Activated naive CD8-positive, alpha-beta T cell treated with anti-CD3 and anti-CD28 coated beads, Interleukin-2, amount 10 ng/mL, durations not matched to agents 7 days and 5 days (primary cell): ENCODE data around the gene SWAP70. TPM values are rescaled to one million over a fixed set of nuclear protein-coding genes. Genes with fewer than 3 reads are reported as not detected.

Experiments
- ATAC-seq: fragments of 150-1000 bp; cut with Tn5 transposase; one replicate; pipeline ENCODE4 v1.10.0; 2021; ENCODE audit warnings: low read depth, moderate library complexity
- POLR2A ChIA-PET: fragments of 350-600 bp; sonication (Branson Sonifier 250); formaldehyde crosslinking; loops from one replicate; lab custom pipeline; 2021; ENCODE audit warnings: antibody characterized with exemption; lab: Charles Lee
- DNase-seq: peaks from one replicate; pipeline ENCODE4 v3.0.0; 2021
- H3K27ac Mint-ChIP-seq: one replicate; pipeline ENCODE4 v1.8.0; 2022; ENCODE audit warnings: mild to moderate bottlenecking, mixed read lengths
- H3K27me3 Mint-ChIP-seq: one replicate; pipeline ENCODE4 v1.8.0; 2022; ENCODE audit warnings: mild to moderate bottlenecking, moderate library complexity, mixed read lengths
- H3K36me3 Mint-ChIP-seq: one replicate; pipeline ENCODE4 v1.8.0; 2021; ENCODE audit warnings: mild to moderate bottlenecking, mixed read lengths
- H3K4me1 Mint-ChIP-seq: one replicate; pipeline ENCODE4 v1.8.0; 2021; ENCODE audit warnings: mixed read lengths
- H3K4me3 Mint-ChIP-seq: one replicate; pipeline ENCODE4 v1.8.0; 2022; ENCODE audit warnings: mild to moderate bottlenecking, moderate library complexity, mixed read lengths
- H3K9me3 Mint-ChIP-seq: one replicate; pipeline ENCODE4 v1.8.0; 2021; ENCODE audit warnings: mixed read lengths
- total RNA-seq, 2 experiments: library from RNA; stranded (reverse); gene quantifications; one replicate each; pipeline ENCODE4 v1.2.3, GENCODE V29; 2021

The SWAP70 gene
- total RNA-seq, 2 experiments from 2014 or later, result 9.4 to 10.6 TPM

DNA sequence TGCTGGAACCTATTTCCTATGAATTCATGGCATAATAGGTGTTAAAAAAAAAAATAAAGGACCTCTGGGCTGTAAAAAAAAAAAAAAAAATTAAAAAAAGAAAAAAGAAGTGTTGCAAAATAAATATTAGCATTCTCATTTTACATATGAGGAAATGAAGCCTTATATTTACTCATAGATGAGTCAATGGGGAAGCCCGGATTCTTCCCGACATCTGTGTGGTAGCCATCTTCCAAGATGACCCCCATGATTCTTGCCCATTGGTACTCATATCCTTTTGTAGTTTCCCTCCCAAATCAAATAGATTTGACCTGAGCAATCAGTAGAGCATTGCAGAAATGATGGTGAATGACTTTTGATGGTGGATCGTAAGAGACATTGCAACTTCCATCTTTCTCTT is 3.0 kb upstream of the SWAP70 start:
- H3K36me3 Mint-ChIP-seq, result peaks cover 4% of the 10 kb centered on the region
- no peak for DNase-seq
- H3K4me1 Mint-ChIP-seq, result peaks cover 15% of the 10 kb centered on the region
- H3K9me3 Mint-ChIP-seq, result peaks cover 3% of the 10 kb centered on the region
- H3K4me3 Mint-ChIP-seq, result no peak overlapping the region
- POLR2A ChIA-PET, result no interaction called here
- peaks cover 31% of the 10 kb centered on the region for H3K27me3 Mint-ChIP-seq
- H3K27ac Mint-ChIP-seq, result no peak overlapping the region
- ATAC-seq, result no peak

DNA sequence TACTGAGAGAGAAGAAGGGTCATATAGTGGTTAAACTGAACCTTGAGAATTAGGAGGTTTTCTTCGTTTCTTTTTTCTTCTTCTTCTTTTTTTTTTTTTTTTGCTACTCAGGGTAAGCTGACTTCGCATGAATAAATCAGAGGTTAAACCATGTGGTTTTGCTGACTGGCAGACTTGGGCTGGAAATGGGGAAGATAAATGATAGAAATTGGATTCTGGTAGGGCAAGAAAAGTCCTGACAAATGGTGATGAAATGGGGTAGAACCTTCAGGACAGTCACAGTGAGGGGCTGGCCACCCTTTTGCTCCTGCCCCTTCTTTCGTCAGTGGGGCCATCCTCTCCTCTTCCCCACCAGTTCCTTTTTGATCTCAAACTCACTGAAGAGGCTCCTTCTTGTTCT is 1.6 kb upstream of the SWAP70 start:
- no peak for DNase-seq
- peaks cover 9% of the 10 kb centered on the region for H3K36me3 Mint-ChIP-seq
- ATAC-seq, result no peak
- no peak overlapping the region for H3K4me3 Mint-ChIP-seq
- peaks cover 8% of the 10 kb centered on the region for H3K9me3 Mint-ChIP-seq
- H3K27me3 Mint-ChIP-seq, result peaks cover 31% of the 10 kb centered on the region
- peaks cover 15% of the 10 kb centered on the region for H3K4me1 Mint-ChIP-seq
- H3K27ac Mint-ChIP-seq, result no peak overlapping the region
- POLR2A ChIA-PET, result no interaction called here

DNA sequence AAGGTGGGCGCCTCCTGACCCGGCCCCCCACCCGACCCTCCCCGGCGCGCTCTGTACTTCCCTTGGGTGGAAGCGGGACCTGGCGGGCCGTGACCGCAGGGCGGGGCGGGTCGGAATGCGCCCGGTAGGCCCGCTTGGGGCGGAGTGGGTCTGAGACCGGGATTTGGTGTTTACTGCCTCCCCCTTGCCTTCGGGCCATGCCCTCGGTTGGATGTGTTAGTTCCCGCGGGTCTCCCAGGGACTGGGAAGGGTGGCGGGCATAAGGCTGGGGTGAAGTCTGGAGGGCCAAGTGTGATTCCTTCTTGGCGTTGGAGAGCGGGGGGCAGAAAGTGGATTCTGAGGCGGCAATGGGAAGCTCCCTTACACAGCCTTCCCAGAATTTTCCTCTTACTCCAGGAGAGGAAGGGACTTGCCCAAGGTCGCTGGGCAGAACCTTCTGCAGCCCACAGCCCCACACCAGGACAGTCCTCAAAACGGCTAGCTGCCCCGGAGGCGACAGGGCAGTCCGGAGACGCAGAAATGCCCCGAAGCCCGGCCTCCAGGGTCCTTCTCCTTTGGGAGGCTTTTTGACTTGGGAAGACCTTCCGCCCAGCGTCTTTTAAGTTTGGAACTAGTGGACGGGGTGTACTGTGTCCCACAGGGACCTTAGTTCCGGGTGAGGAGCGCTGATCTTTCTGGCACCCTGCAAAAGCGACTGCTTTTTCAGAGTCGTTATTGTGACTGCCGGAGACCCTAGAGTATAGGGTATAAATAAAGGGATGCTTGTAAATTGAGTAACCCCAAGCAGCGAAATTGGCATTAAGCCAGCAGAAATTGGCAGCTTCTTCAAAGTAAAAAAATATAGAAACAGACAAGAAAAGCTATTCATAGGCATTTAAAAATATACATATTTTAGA is 647 bp downstream of the SWAP70 start:
- ATAC-seq (peak; percentile 48), DNase-seq (peak; percentile 59)
- peaks cover 8% of the 10 kb centered on the region for H3K9me3 Mint-ChIP-seq
- H3K27ac Mint-ChIP-seq, result peak overlapping the region; percentile 59
- peaks cover 15% of the 10 kb centered on the region for H3K4me1 Mint-ChIP-seq
- H3K4me3 Mint-ChIP-seq, result peak overlapping the region; percentile 88
- H3K27me3 Mint-ChIP-seq, result peaks cover 32% of the 10 kb centered on the region
- H3K36me3 Mint-ChIP-seq, result peaks cover 13% of the 10 kb centered on the region
- POLR2A ChIA-PET, result interaction anchor here (0.9 to 1.2 kb wide), 2 partner anchors 54 to 91 kb away, joined by 3 to 5 read pairs; partner anchors contain the start of gene WEE1

DNA sequence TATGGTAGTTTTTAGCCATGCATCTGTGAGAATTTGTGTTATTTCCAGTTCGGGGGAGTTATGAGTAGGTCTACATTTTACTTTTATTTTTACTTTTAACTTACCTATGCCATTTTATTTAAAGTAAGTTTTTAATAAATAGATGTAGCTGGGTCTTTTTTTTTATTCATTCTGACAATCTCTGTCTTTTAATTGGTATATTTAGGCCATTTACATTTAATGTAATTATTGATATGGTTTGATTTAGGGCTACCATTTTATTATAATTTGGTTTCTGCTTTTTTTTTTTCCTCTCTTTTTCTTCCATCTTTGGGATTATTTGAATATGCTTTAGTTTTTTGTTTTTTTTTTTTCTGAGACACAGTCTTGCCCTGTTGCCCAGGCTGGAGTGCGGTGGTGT is 1.9 kb downstream of the SWAP70 start:
- peak overlapping the region; percentile 14 for H3K4me3 Mint-ChIP-seq
- peaks cover 13% of the 10 kb centered on the region for H3K36me3 Mint-ChIP-seq
- POLR2A ChIA-PET, result interaction anchor here (0.7 kb wide), 1 partner anchor 53 kb away, joined by 4 read pairs; no protein-coding TSS in a partner anchor
- no peak for ATAC-seq
- H3K27ac Mint-ChIP-seq, result no peak overlapping the region
- H3K27me3 Mint-ChIP-seq, result peaks cover 33% of the 10 kb centered on the region
- DNase-seq, result no peak
- peaks cover 15% of the 10 kb centered on the region for H3K4me1 Mint-ChIP-seq
- peaks cover 8% of the 10 kb centered on the region for H3K9me3 Mint-ChIP-seq

DNA sequence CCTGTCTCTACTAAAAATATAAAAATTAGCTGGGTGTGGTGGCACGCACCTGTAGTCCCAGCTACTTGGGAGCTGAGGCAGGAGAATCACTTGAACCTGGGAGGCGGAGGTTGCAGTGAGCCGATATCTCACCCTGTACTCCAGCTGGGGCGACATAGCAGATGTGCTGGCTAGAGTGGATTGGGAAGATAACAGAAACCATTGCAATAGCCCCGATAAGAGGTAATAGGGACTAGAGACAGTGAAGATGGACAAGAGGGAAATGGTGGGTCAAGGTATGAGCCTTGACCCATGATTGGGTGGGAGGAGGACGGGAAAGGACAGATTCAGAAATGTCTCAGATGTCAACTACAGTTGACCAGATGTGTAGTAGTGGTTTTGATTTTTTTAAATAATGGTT is 6.1 kb downstream of the SWAP70 start:
- POLR2A ChIA-PET, result no interaction called here
- H3K4me3 Mint-ChIP-seq, result no peak overlapping the region
- DNase-seq (no peak), ATAC-seq (no peak)
- H3K27me3 Mint-ChIP-seq, result peaks cover 10% of the 10 kb centered on the region
- no peaks in the 10 kb centered on the region for H3K4me1 Mint-ChIP-seq
- H3K36me3 Mint-ChIP-seq, result peaks cover 13% of the 10 kb centered on the region
- H3K27ac Mint-ChIP-seq, result no peak overlapping the region
- peaks cover 8% of the 10 kb centered on the region for H3K9me3 Mint-ChIP-seq

DNA sequence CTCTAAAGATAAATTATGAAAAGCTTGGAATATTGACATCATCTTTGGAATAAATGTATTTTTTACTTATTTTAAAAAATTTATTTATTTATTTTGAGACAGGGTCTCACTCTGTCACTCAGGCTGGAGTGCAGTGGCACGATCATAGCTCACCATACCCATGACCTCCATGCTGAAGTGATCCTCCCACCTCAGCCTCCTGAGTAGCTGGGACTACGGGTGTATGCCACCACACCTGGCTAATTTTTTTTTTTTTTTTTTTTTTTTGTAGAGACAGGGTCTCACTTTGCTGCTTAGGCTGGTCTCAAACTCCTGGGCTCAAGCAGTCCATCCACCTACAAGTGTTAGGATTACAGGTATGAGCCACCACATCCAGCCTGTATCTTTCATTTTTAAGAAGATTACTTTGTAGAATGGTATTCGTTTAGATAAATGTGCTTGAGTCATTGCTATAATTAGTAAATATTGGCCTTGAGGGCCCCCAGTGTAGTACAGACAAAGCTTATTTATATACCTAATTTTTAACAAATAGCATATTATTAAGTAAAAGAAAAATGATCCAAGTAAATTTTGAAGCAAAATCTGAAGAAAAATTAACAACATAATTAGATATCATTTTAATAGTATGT is 8.5 kb downstream of the SWAP70 start:
- Mint-ChIP-seq H3K27ac (no peak overlapping the region), H3K9me3 (no peaks in the 10 kb centered on the region), H3K4me1 (no peaks in the 10 kb centered on the region), H3K36me3 (peaks cover 3% of the 10 kb centered on the region), H3K27me3 (peaks cover 3% of the 10 kb centered on the region), H3K4me3 (no peak overlapping the region)
- POLR2A ChIA-PET, result interaction anchor here (0.7 kb wide), 2 partner anchors 60 to 85 kb away, joined by 3 to 5 read pairs; no protein-coding TSS in a partner anchor
- ATAC-seq, result peak; percentile 42
- no peak for DNase-seq

DNA sequence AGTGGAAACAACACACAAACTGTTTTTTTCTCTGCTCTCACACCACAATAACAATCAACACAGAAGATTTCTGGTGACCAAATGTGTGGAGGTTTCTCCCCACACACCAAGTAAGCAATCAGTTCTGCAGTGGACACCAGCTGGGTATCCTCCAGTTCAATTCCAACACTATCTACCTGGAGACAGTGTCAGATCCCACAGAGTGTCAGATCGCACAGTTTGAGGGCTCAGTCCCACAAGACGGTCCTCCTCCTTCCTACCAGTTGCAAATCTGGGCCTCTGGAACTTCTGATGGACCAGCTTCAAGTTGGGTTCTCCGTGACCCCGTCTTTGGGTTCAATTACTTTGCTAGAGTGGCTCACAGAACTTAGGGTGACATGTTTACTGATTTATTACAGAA is 9.0 kb downstream of the SWAP70 start:
- peaks cover 1% of the 10 kb centered on the region for H3K36me3 Mint-ChIP-seq
- no peak for DNase-seq
- no peak for ATAC-seq
- POLR2A ChIA-PET, result no interaction called here
- H3K27me3 Mint-ChIP-seq, result peaks cover 3% of the 10 kb centered on the region
- H3K27ac Mint-ChIP-seq, result no peak overlapping the region
- no peaks in the 10 kb centered on the region for H3K9me3 Mint-ChIP-seq
- no peak overlapping the region for H3K4me3 Mint-ChIP-seq
- H3K4me1 Mint-ChIP-seq, result no peaks in the 10 kb centered on the region

DNA sequence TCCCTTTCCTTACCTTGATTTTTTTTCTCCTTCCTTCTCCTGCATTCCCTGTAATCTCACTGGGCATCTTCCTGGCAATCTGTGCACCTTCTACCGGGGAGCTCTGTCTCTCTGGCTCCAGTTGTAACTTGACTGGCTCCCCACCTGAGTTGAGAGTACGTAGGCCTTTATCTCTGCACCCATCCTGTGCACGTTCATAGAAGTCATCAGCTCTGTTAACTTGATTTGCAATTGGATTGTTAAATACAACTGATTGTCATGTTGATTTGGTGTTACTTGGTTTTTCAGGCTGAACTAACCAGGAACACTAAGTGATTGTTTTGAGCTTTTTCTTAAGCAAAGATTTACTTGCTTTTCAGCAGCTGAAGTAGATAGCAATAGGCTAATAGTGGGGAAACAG is 11.8 kb downstream of the SWAP70 start:
- H3K9me3 Mint-ChIP-seq, result no peaks in the 10 kb centered on the region
- H3K27ac Mint-ChIP-seq, result no peak overlapping the region
- ATAC-seq, result no peak
- no peaks in the 10 kb centered on the region for H3K4me1 Mint-ChIP-seq
- no peak for DNase-seq
- POLR2A ChIA-PET, result no interaction called here
- H3K4me3 Mint-ChIP-seq, result no peak overlapping the region
- no peaks in the 10 kb centered on the region for H3K27me3 Mint-ChIP-seq
- H3K36me3 Mint-ChIP-seq, result no peaks in the 10 kb centered on the region

DNA sequence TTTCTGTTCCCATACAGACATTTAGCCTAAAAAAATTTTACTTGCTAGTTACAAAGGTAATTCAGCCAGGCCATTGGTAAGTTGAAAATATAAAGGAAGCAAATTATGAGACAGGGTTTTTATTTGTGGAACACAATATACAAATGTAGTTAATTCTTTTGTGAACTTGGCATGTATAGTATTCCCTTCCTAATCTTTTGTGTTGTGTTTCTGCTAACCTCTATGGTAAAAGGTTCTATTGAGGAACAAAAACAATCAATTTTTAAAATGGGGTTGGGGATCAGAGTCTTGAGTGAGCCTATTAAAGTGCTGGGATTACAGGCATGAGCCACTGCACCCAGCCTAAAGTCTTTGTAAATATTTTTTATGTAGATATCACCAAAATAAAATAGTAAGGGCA is 14.1 kb downstream of the SWAP70 start:
- Mint-ChIP-seq H3K4me3 (no peak overlapping the region), H3K36me3 (no peaks in the 10 kb centered on the region), H3K27me3 (no peaks in the 10 kb centered on the region), H3K27ac (no peak overlapping the region), H3K9me3 (no peaks in the 10 kb centered on the region), H3K4me1 (no peaks in the 10 kb centered on the region)
- no peak for ATAC-seq
- POLR2A ChIA-PET, result no interaction called here
- no peak for DNase-seq

DNA sequence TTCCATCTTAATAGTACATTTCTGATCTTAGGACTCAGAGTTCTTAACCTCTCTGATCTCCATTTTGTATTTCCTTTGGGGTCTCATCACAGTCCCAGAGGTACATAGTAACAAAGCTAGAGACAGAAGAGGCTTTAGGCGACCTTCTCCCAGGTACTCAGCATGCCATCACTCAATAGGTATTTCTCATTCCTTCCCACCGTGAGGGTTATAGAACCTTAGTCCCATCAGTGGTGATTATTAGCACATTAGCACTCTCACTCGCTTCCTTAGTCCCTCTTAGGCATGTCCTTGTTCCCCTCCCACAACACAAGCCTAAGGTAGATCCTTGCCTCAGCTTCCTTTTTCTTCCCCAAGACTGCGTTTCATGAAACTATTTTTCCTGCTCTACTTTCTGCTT is 14.7 kb downstream of the SWAP70 start:
- no peak overlapping the region for H3K4me3 Mint-ChIP-seq
- H3K9me3 Mint-ChIP-seq, result no peaks in the 10 kb centered on the region
- no peaks in the 10 kb centered on the region for H3K36me3 Mint-ChIP-seq
- H3K27me3 Mint-ChIP-seq, result no peaks in the 10 kb centered on the region
- H3K27ac Mint-ChIP-seq, result no peak overlapping the region
- POLR2A ChIA-PET, result no interaction called here
- DNase-seq (no peak), ATAC-seq (no peak)
- no peaks in the 10 kb centered on the region for H3K4me1 Mint-ChIP-seq

DNA sequence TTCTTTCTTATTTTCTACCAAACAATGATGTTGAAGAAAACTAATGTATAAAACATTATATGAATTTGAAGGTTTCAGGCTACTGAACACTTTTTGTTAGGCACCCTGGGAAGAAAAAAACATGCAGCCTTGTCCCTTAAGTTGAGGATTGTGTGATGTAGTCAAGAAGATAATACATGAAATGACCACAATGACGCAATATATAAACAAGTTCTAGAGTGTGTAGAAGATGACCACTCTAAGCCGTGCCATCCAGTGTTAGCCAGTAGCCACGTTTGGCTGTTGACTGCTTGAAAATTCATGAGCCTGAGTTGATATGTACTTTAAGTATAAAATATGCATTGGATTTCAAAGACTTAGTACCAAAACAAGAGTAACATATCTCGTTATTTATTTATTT is 16.2 kb downstream of the SWAP70 start:
- H3K9me3 Mint-ChIP-seq, result no peaks in the 10 kb centered on the region
- ATAC-seq, result no peak
- no peaks in the 10 kb centered on the region for H3K36me3 Mint-ChIP-seq
- POLR2A ChIA-PET, result no interaction called here
- no peak overlapping the region for H3K27ac Mint-ChIP-seq
- H3K27me3 Mint-ChIP-seq, result no peaks in the 10 kb centered on the region
- DNase-seq, result no peak
- no peaks in the 10 kb centered on the region for H3K4me1 Mint-ChIP-seq
- H3K4me3 Mint-ChIP-seq, result no peak overlapping the region

DNA sequence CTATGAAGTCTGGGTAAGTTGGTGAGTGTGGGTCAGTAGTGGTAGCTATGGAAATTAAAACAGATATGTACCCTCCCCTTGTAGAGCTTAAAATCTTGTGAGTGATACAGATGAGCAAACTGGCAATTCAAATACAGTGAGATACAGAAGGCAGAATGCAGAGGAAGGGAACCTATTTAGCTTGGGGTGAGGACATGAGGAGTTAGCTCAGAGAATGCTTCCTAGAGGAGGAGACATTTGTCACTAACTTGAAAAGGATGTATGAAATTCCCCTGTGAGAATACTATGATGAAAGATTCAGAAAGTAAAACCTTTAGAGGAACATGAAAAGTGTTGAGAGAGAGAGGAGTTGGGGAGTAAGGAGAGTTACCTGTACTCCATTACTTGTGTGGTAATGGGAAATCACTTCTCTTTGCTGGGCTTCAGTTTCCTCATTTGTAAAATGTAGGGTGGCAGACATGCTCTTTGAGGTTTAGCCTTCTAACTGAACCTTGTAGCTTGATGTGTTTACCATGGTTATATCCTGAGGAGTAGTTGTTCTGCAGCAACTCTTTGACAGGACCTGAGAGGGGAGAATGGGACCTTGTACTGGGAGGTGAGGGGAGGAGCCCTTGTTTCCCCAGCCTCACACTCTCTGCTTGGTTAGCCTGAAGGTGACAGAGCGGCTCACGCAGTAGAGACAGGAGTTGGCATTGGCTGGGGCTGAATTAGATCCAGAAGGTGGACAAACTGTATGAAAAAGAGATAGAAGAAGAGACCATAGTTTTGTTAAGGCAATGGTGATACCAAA is 17.9 kb downstream of the SWAP70 start:
- H3K36me3 Mint-ChIP-seq, result no peaks in the 10 kb centered on the region
- no peak overlapping the region for H3K27ac Mint-ChIP-seq
- no peaks in the 10 kb centered on the region for H3K27me3 Mint-ChIP-seq
- DNase-seq (no peak), ATAC-seq (no peak)
- H3K4me3 Mint-ChIP-seq, result no peak overlapping the region
- POLR2A ChIA-PET, result no interaction called here
- H3K4me1 Mint-ChIP-seq, result no peaks in the 10 kb centered on the region
- H3K9me3 Mint-ChIP-seq, result no peaks in the 10 kb centered on the region

DNA sequence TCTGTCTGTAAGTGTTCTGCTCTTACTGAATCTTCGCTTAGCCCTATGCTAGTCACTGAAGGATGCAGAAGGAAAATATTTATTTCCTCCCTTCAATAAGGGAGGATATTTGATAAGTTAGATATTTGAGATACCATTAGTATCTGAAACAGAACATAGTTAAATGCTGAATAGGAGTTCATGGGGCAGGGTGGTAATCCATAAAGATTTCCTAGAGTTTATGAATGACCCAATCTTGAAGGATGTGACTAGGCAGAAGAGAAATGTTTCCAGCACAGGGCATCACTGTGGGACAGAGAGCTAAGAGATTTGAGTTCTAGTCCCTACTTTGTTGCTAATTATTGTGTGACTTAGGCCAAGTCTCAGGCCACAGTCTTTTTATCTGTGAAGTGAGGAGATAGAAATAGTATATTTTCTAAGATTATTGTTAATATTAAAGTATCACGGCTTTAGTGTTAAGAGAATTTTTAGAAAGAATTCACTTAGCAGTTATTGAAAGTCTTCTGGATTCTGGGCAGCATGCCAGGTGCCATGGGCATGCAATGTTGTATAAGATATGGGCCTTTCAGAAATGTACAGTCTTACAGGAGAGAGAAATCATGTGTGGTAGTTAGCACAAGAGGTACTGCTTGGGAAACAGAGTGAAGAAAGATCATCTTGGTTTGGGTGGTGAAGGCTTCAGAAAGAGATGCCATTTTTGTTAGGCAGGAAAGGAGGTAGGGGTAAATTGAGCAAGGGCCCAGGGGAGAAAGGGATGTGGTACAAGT is 24.0 kb downstream of the SWAP70 start:
- Mint-ChIP-seq H3K36me3 (no peaks in the 10 kb centered on the region), H3K27ac (no peak overlapping the region), H3K4me3 (no peak overlapping the region), H3K27me3 (no peaks in the 10 kb centered on the region), H3K4me1 (peaks cover 1% of the 10 kb centered on the region), H3K9me3 (no peaks in the 10 kb centered on the region)
- ATAC-seq (no peak), DNase-seq (no peak)
- POLR2A ChIA-PET, result interaction anchor here (1.1 kb wide), 1 partner anchor 77 kb away, joined by 3 read pairs; no protein-coding TSS in a partner anchor
